GM12878 (cell line): ENCODE measurements around the gene LHB.
"Not testable (repeated sequence)": the region's sequence is repeated elsewhere in the genome, so short reads cannot be mapped to it uniquely, and the experiment has no call there.

Source experiments
- CTCF ChIP-seq, 3 experiments: IDR thresholded peaks in 2 of 3; conservative IDR thresholded peaks in 1 of 3; 2 replicates each; pipeline ENCODE4 v1.5.1; 2011; ENCODE audit warnings: low read depth in 3 of 3, low read length in 3 of 3, mild to moderate bottlenecking in 3 of 3, control low read depth in 2 of 3, moderate library complexity in 2 of 3, inconsistent platforms in 1 of 3, mixed read lengths in 1 of 3; ENCODE audit not compliant: control insufficient read depth in 2 of 3, insufficient read depth in 1 of 3; ENCODE audit errors: extremely low read depth in 1 of 3
- EZH2 ChIP-seq: IDR thresholded peaks from 2 replicates; pipeline ENCODE4 v1.6.1; 2012; ENCODE audit warnings: low read depth, mild to moderate bottlenecking, control low read depth, inconsistent platforms, low read length, borderline replicate concordance; ENCODE audit not compliant: control insufficient read depth
- FOXK2 ChIP-seq: fragments of 450-650 bp; IDR thresholded peaks from 2 replicates; pipeline ENCODE4 v1.6.1; 2017; ENCODE audit warnings: mild to moderate bottlenecking, moderate library complexity
- STAT3 ChIP-seq: IDR thresholded peaks from 2 replicates; pipeline ENCODE4 v1.6.1; 2011; ENCODE audit warnings: low read depth, low read length, improper control_type of control experiment

GRCh38 chr19:49028686-49029085 is 11.8 kb upstream of the LHB start:
- TF ChIP-seq EZH2; FOXK2; STAT3; CTCF (IDR thresholded peaks at IDR 0.05 in 2 of 3, conservative IDR thresholded peaks at IDR 0.05 in 1 of 3; ENCODE audit: control insufficient read depth in 2 of 3, extremely low read depth in 1 of 3, insufficient read depth in 1 of 3, low read depth in 3 of 3, low read length in 3 of 3): not testable (repeated sequence)
